ENCODE data around the gene CFAP57. TPM values are rescaled to one million over a fixed set of nuclear protein-coding genes. Genes with fewer than 3 reads are reported as not detected.

The CFAP57 gene
- total and polyA plus RNA-seq, 9 of the 15 experiments (the other 6 are each of a cell fraction or from before 2014, with no cell fraction given) = 0.04 to 0.22 (median 0.07) TPM; not detected in 3

- Histone ChIP-seq H3K4me1 (replicated peaks in 1 of 2; ENCODE audit: control insufficient read depth in 2 of 2, insufficient read depth in 2 of 2, low read length in 2 of 2) (peaks cover 8 to 10% of the 10 kb centered on the region in 2 experiments; a peak in 4 of 5 replicates), H3K27me3 (ENCODE audit: control insufficient read depth in 2 of 2, insufficient read depth in 2 of 2, low read length in 2 of 2) (peaks cover 4 to 6% of the 10 kb centered on the region in 2 experiments; a peak in 2 of 5 replicates), H2AFZ (ENCODE audit: low read depth, low read length) (peak overlapping the region; percentile 90), H3K79me2 (ENCODE audit: control insufficient read depth, insufficient read depth, low read length) (peaks cover 26% of the 10 kb centered on the region), H3K36me3 (ENCODE audit: control insufficient read depth, insufficient read depth, low read length) (peaks cover 46% of the 10 kb centered on the region), H3K9me3 (replicated peaks; ENCODE audit: control insufficient read depth, insufficient read depth, low read depth, low read length) (no peaks in the 10 kb centered on the region; the same call in 1 of the 2 replicates), H3K27ac (ENCODE audit: extremely low read depth, low read depth, low read length) (peak overlapping the region; percentile 76), H3K4me2 (ENCODE audit: insufficient read depth, low read length) (peak overlapping the region; percentile 98), H3K9ac (ENCODE audit: insufficient read depth in 1 of 2, low read depth in 2 of 2, low read length in 2 of 2) (peak overlapping the region; percentile 84 to 97), H4K20me1 (replicated peaks; ENCODE audit: control insufficient read depth, insufficient read depth, low read length) (no peaks in the 10 kb centered on the region), H3K4me3 (peak overlapping the region; percentile 83), H3K9me1 (ENCODE audit: control insufficient read depth, insufficient read depth, low read length) (no peaks in the 10 kb centered on the region)
- WGBS (ENCODE audit: insufficient coverage, low coverage, missing lambda C conversion rate) = 2% methylated on average over 17 of the region's 17 CpGs
- DNase-seq (ENCODE audit: extremely low read depth in 1 of 4, low spot score in 3 of 4) = peak in 1 of 4 experiments; percentile 19
- ATAC-seq = no peak
- intact Hi-C loops (cut with micrococcal nuclease) = no loop called here
- BruUV-seq (replicated peaks) = no TSS peak
- POLR2A ChIA-PET = interaction anchor here (0.6 to 2.6 kb wide), 12 partner anchors 9 to 859 kb away, joined by 3 to 21 read pairs (median 3); no protein-coding TSS in a partner anchor
- CTCF ChIA-PET (ENCODE audit: low intra/inter-chr PET ratio) = no interaction called here
- FAIRE-seq = no peak
- TF ChIP-seq FOXA3 (CRISPR knock-in tag; conservative IDR thresholded peaks at IDR 0.05 in 1 of 2, IDR thresholded peaks at IDR 0.05 in 1 of 2) (0 out of 4 replicates have a peak, but pooled peaks of 1 of the 2 experiments have one; percentile 52), KAT7 (CRISPR knock-in tag; IDR thresholded peaks at IDR 0.05; ENCODE audit: borderline replicate concordance) (0 out of 2 replicates have a peak, but pooled peaks have one; percentile 52), TRIM25 (IDR thresholded peaks at IDR 0.05; ENCODE audit: borderline replicate concordance) (0 out of 2 replicates have a peak, but pooled peaks have one; percentile 17), ZNF75A (CRISPR knock-in tag; IDR thresholded peaks at IDR 0.05) (no peak), CBFB (CRISPR knock-in tag; IDR thresholded peaks at IDR 0.05) (peak; percentile 23; the same call in 1 of the 2 replicates), ARID3A (IDR thresholded peaks at IDR 0.05; ENCODE audit: borderline replicate concordance, low read depth, low read length) (no peak), ZBTB17 (CRISPR knock-in tag; IDR thresholded peaks at IDR 0.05) (0 out of 2 replicates have a peak, but pooled peaks have one; percentile 4), ZBTB1 (CRISPR knock-in tag; IDR thresholded peaks at IDR 0.05; ENCODE audit: borderline replicate concordance, low read depth) (0 out of 2 replicates have a peak, but pooled peaks have one; percentile 9)
- in situ Hi-C loops (cut with MboI) = no loop called here
Observed at GRCh38 chr1:43171312-43171875, 736 bp upstream of the CFAP57 start.

All from K562 (cell line).